B cell (primary cell): Measurements from ENCODE around the gene GTF2IRD1. TPM values are rescaled to one million over a fixed set of nuclear protein-coding genes. Genes with fewer than 3 reads are reported as not detected.

ENCODE experiments used
- ATAC-seq: fragments of 200-7000 bp; cut with Tn5 transposase; one replicate; pipeline ENCODE4 v1.10.0; 2021; ENCODE audit warnings: low read depth, mild to moderate bottlenecking, moderate number of reproducible peaks, moderate library complexity
- CTCF ChIA-PET: fragments of 350-600 bp; sonication (Branson Sonifier 250); formaldehyde crosslinking; loops from one replicate; lab custom pipeline; 2021; ENCODE audit warnings: antibody characterized with exemption, inconsistent platforms; lab: Charles Lee
- POLR2A ChIA-PET: fragments of 350-600 bp; sonication (Branson Sonifier 250); formaldehyde crosslinking; loops from one replicate; lab custom pipeline; 2021; ENCODE audit warnings: antibody characterized with exemption; lab: Charles Lee
- DNase-seq: peaks from one replicate; pipeline ENCODE4 v3.0.0; 2013
- H2AFZ ChIP-seq: 2 replicates; pipeline ENCODE4 v1.6.1; 2012; ENCODE audit warnings: mild to moderate bottlenecking, low read depth, low read length; ENCODE audit not compliant: insufficient read depth, poor library complexity, severe bottlenecking
- H3K27ac ChIP-seq, 2 donors: 1 replicate in 1 of 2; 2 replicates in 1 of 2; pipeline ENCODE4 v1.5.1; 2012 to 2013; ENCODE audit warnings: low read length in 2 of 2, mild to moderate bottlenecking in 2 of 2, moderate library complexity in 1 of 2
- H3K27me3 ChIP-seq, 4 experiments: fragments of 200-600 bp in 1 of 4; sonication (generic) in 1 of 4; replicated peaks in 1 of 4; 1 replicate in 2 of 4; 2 replicates in 2 of 4; pipeline versions ENCODE4 v1.6.1 to v1.7.0; 2013 to 2016; ENCODE audit warnings: low read length in 3 of 4, mild to moderate bottlenecking in 2 of 4, mixed read lengths in 1 of 4, moderate library complexity in 1 of 4; ENCODE audit not compliant: insufficient read depth in 4 of 4, control insufficient read depth in 3 of 4; ENCODE audit errors: control extremely low read depth in 1 of 4
- H3K36me3 ChIP-seq, 2 experiments: replicated peaks in 1 of 2; 1 replicate in 1 of 2; 2 replicates in 1 of 2; pipeline versions ENCODE4 v1.6.1 to v1.7.1; 2013; ENCODE audit warnings: low read length in 1 of 2; ENCODE audit not compliant: insufficient read depth in 2 of 2, control insufficient read depth in 1 of 2; ENCODE audit errors: control extremely low read depth in 1 of 2, extremely low read depth in 1 of 2
- H3K4me1 ChIP-seq, 2 donors: fragments of 200-600 bp in 1 of 2; sonication (generic) in 1 of 2; 1 replicate in 1 of 2; 2 replicates in 1 of 2; pipeline versions ENCODE4 v1.5.1 to v1.6.1; 2013 to 2017; ENCODE audit warnings: low read length in 2 of 2; ENCODE audit not compliant: control insufficient read depth in 2 of 2, insufficient read depth in 2 of 2
- H3K4me2 ChIP-seq: replicated peaks from 2 replicates; pipeline ENCODE3; 2012; ENCODE audit warnings: mild to moderate bottlenecking, low read depth, low read length; ENCODE audit not compliant: poor library complexity, severe bottlenecking
- H3K4me3 ChIP-seq, 5 experiments: fragments of 200-600 bp in 1 of 5; sonication (generic) in 1 of 5; 1 replicate in 3 of 5; 2 replicates in 2 of 5; pipeline versions ENCODE4 v1.5.1 to v1.7.0; 2011 to 2016; ENCODE audit warnings: low read length in 4 of 5, mild to moderate bottlenecking in 4 of 5, low read depth in 2 of 5, control low read depth in 1 of 5, moderate library complexity in 1 of 5; ENCODE audit not compliant: insufficient read depth in 1 of 5; ENCODE audit errors: control extremely low read depth in 1 of 5, extremely low read depth in 1 of 5
- H3K79me2 ChIP-seq: fragments of 200-600 bp; sonication (generic); one replicate; pipeline ENCODE4 v1.6.0; 2016; ENCODE audit warnings: low read length; ENCODE audit not compliant: control insufficient read depth, insufficient read depth
- H3K9ac ChIP-seq: fragments of 200-600 bp; sonication (generic); 2 replicates; pipeline ENCODE4 v1.6.1; 2017; ENCODE audit warnings: mild to moderate bottlenecking, low read length, moderate library complexity
- H3K9me3 ChIP-seq, 3 donors: one replicate each; pipeline versions ENCODE4 v1.6.1 to v1.7.1; 2013; ENCODE audit warnings: low read length in 2 of 3; ENCODE audit not compliant: control insufficient read depth in 2 of 3, insufficient read depth in 1 of 3; ENCODE audit errors: control extremely low read depth in 1 of 3
- H4K20me1 ChIP-seq: 2 replicates; pipeline ENCODE4 v1.6.0; 2012; ENCODE audit warnings: mild to moderate bottlenecking, low read length; ENCODE audit not compliant: insufficient read depth, control insufficient read depth, poor library complexity, severe bottlenecking
- H3K27ac Mint-ChIP-seq: one replicate; pipeline ENCODE4 v1.8.0; 2021; ENCODE audit warnings: mixed read lengths
- H3K27me3 Mint-ChIP-seq: one replicate; pipeline ENCODE4 v1.8.0; 2021; ENCODE audit warnings: mixed read lengths
- H3K4me1 Mint-ChIP-seq: one replicate; pipeline ENCODE4 v1.8.0; 2021; ENCODE audit warnings: mixed read lengths
- H3K4me3 Mint-ChIP-seq: one replicate; pipeline ENCODE4 v1.8.0; 2021; ENCODE audit warnings: mixed read lengths
- H3K9me3 Mint-ChIP-seq: one replicate; pipeline ENCODE4 v1.8.0; 2022; ENCODE audit warnings: mixed read lengths; ENCODE audit not compliant: insufficient read depth
- CTCF ChIP-seq: fragments of 200-600 bp; IDR thresholded peaks from one replicate; pipeline ENCODE4 v1.8.0; 2022; ENCODE audit warnings: antibody characterized with exemption, mild to moderate bottlenecking
- EZH2 ChIP-seq: IDR thresholded peaks from 2 replicates; pipeline ENCODE4 v1.6.1; 2012; ENCODE audit warnings: borderline replicate concordance, low read depth, mild to moderate bottlenecking, moderate library complexity, low read length; ENCODE audit not compliant: insufficient read depth, poor library complexity, severe bottlenecking
- WGBS: methylation state at CpG from one replicate; pipeline ENCODE4 v1.1.5; 2013; ENCODE audit warnings: missing lambda C conversion rate; ENCODE audit not compliant: insufficient coverage; 5-methylcytosine and 5-hydroxymethylcytosine counted together
- intact Hi-C: fragments of 100-400 bp; cut with micrococcal nuclease; formaldehyde crosslinking; loops from one replicate; pipeline ENCODE4 v1.10.0; 2022
- polyA plus RNA-seq: library from polyadenylated mRNA; depleted of rRNA; stranded (reverse); fragments of >200 nt; gene quantifications from 2 replicates; pipeline ENCODE4 v1.2.3, GENCODE V29; 2012
- total RNA-seq, 2 donors: library from RNA; stranded (reverse); fragments of 120-200 nt in 1 of 2; gene quantifications; 1 replicate in 1 of 2; 2 replicates in 1 of 2; pipeline versions ENCODE4 v1.2.3 to v1.2.4, GENCODE V29; 2013 to 2022

The GTF2IRD1 gene
- total and polyA plus RNA-seq, 2 donors (not counting 1 experiment from before 2014, with no cell fraction given), result 0.45 to 2.2 TPM

GRCh38 chr7:74569501-74570075, 115.9 kb downstream of the GTF2IRD1 start:
- no peak overlapping the region for H3K4me2 ChIP-seq
- WGBS, result 94% methylated on average over 11 of the region's 14 CpGs
- no peaks in the 10 kb centered on the region for H3K79me2 ChIP-seq
- H3K27me3 Mint-ChIP-seq, result peaks cover 3% of the 10 kb centered on the region
- intact Hi-C loops, result loop anchor here (10.0 kb wide), 1 partner anchor 115 kb away; the partner anchor contains the start of gene GTF2IRD1
- no peak for ATAC-seq
- H3K4me1 ChIP-seq, result no peaks in the 10 kb centered on the region
- H3K4me3 Mint-ChIP-seq, result no peak overlapping the region
- H3K36me3 ChIP-seq, result no peaks in the 10 kb centered on the region
- H4K20me1 ChIP-seq, result no peaks in the 10 kb centered on the region
- H3K27me3 ChIP-seq, result no peaks in the 10 kb centered on the region
- ChIA-PET CTCF (no interaction called here), POLR2A (no interaction called here)
- no peaks in the 10 kb centered on the region for H3K9me3 ChIP-seq
- no peak overlapping the region for H3K4me3 ChIP-seq
- H3K9ac ChIP-seq, result no peak overlapping the region
- H3K9me3 Mint-ChIP-seq, result no peaks in the 10 kb centered on the region
- H3K4me1 Mint-ChIP-seq, result peaks cover 2% of the 10 kb centered on the region
- H3K27ac Mint-ChIP-seq, result no peak overlapping the region
- TF ChIP-seq CTCF (no peak), EZH2 (no peak)
- H2AFZ ChIP-seq, result no peak overlapping the region
- DNase-seq, result no peak
- no peak overlapping the region for H3K27ac ChIP-seq

- Histone ChIP-seq H4K20me1 (no peaks in the 10 kb centered on the region), H3K36me3 (no peaks in the 10 kb centered on the region), H3K9me3 (no peaks in the 10 kb centered on the region), H3K4me2 (no peak overlapping the region), H3K4me1 (no peaks in the 10 kb centered on the region), H3K27me3 (no peaks in the 10 kb centered on the region), H3K4me3 (no peak overlapping the region), H2AFZ (no peak overlapping the region), H3K79me2 (no peaks in the 10 kb centered on the region), H3K9ac (no peak overlapping the region), H3K27ac (no peak overlapping the region)
- DNase-seq, result no peak
- peaks cover 3% of the 10 kb centered on the region for H3K27me3 Mint-ChIP-seq
- peaks cover 2% of the 10 kb centered on the region for H3K4me1 Mint-ChIP-seq
- intact Hi-C loops, result no loop called here
- no peak overlapping the region for H3K4me3 Mint-ChIP-seq
- H3K9me3 Mint-ChIP-seq, result no peaks in the 10 kb centered on the region
- ChIA-PET POLR2A (no interaction called here), CTCF (no interaction called here)
- no peak for TF ChIP-seq EZH2
- no peak for TF ChIP-seq CTCF
- no peak for ATAC-seq
- no peak overlapping the region for H3K27ac Mint-ChIP-seq
- WGBS, result 93% methylated on average over 12 of the region's 13 CpGs
These were observed 116.9 kb downstream of the GTF2IRD1 start for GRCh38 chr7:74570533-74571156.
